Measurements from ENCODE around the gene IRS2.

DNA sequence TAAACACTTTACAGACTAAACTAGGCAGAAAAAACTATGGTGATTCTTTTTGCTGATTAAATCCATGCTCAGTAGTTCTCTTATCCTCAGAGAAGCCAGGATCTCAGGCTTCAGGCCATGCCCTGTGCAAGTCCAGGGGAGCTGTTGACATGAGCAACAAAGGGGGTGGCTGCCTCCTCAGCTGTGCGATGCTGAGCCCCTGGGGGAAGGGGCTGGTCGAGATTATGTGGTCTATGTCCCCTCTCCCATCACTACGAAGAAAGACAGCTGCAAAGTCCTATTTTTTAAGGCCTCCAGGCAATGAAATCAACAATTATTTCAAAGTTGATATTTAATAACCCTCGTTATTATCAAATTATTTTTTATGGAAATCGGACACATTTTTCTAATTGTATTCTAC, 37.0 kb downstream of the IRS2 start:
- TF ChIP-seq, protein P1, sequence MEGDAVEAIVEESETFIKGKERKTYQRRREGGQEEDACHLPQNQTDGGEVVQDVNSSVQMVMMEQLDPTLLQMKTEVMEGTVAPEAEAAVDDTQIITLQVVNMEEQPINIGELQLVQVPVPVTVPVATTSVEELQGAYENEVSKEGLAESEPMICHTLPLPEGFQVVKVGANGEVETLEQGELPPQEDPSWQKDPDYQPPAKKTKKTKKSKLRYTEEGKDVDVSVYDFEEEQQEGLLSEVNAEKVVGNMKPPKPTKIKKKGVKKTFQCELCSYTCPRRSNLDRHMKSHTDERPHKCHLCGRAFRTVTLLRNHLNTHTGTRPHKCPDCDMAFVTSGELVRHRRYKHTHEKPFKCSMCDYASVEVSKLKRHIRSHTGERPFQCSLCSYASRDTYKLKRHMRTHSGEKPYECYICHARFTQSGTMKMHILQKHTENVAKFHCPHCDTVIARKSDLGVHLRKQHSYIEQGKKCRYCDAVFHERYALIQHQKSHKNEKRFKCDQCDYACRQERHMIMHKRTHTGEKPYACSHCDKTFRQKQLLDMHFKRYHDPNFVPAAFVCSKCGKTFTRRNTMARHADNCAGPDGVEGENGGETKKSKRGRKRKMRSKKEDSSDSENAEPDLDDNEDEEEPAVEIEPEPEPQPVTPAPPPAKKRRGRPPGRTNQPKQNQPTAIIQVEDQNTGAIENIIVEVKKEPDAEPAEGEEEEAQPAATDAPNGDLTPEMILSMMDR (IDR thresholded peaks at IDR 0.05; ENCODE audit: insufficient read depth, low read length, poor library complexity, severe bottlenecking): no peak
- TF ChIP-seq EZH2phosphoT487 (conservative IDR thresholded peaks at IDR 0.05; ENCODE audit: low read length): no peak
